Fibroblast of upper back skin (primary cell): ENCODE results near the gene GPLD1.

Experiments used
- DNase-seq: peaks from one replicate; pipeline ENCODE4 v3.0.0-alpha.2; 2013

The GPLD1 gene

DNA sequence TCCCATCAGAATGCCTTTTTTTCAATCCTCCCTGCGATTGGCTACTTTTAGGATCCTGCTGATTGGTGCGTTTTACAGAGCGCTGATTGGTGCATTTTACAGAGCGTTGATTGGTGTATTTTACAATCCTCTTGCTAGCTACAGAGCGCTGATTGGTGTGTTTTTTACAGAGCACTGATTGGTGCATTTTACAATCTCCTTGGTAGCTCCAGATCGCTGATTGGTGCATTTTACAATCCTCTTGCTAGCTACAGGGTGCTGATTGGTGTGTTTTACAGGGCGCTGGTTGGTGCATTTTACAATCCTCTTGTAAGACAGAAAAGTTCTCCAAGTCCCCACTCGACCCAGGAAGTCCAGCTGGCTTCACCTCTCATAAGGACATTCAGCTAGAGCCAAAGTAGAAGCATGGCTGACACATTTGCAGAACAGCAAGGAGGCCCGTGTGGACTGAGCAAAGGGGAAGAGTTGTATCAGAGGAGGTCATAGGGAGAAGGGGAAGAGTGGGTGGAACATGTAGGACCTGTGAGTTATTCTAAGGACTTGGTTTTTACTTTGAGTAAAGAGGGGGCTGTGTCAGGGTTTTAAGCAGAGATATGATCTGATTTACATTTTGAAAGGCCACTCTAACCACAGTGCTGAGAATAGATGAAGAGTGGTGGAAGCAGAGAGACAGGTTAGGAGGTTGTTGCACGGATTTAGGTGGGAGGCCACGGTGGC lies 8.0 kb upstream of the GPLD1 start:
- DNase-seq: no peak

DNA sequence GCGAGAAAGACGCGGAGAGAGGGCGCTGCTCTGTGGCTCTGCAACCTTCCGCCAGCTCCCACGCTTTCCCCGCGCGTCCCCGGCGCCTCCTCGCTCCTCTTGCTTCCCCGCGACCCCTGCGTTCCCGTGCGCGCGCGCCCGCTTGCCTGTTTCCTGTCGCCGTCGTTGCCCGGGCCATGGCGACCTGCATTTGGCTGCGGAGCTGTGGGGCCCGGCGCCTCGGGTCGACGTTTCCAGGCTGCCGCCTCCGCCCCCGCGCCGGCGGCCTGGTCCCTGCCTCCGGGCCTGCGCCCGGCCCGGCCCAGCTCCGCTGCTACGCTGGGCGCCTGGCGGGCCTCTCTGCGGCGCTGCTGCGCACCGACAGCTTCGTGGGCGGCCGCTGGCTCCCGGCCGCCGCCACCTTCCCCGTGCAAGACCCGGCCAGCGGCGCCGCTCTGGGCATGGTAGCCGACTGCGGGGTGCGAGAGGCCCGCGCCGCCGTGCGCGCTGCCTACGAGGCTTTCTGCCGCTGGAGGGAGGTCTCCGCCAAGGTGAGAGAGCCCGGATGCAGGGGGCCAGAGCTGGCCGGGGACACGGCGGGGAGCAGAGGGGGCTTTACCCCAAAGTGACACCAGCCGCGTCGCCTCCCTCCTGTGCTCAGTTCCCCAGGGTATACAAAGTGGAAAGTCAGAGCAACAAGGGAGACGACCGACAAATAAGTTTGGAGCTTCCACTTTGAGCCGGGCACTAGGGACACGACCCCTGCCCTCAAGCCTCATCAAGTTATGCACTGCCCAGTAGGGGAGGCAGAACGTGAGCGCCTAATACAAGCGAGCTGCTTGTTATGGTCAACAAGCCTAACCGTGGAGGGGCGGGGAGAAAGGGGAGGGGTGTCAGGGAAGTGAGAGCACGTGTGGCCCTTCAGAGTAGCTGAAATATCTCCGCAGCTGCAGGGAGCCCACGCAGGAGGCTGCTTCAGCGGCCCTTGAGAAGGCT lies 5.7 kb upstream of the GPLD1 start, which contains the start of gene ALDH5A1:
TSS of gene ALDH5A1 (plus strand) at position 149 of the 975 bp plus-strand sequence. CDS start at position 177, 28 bp downstream.
- peak; percentile 40 for DNase-seq

GRCh38 chr6:24493945-24494820 lies 4.8 kb upstream of the GPLD1 start:
- DNase-seq: no peak

- DNase-seq: peak; percentile 6
These were observed 3.1 kb upstream of the GPLD1 start for GRCh38 chr6:24492475-24492874.

DNA sequence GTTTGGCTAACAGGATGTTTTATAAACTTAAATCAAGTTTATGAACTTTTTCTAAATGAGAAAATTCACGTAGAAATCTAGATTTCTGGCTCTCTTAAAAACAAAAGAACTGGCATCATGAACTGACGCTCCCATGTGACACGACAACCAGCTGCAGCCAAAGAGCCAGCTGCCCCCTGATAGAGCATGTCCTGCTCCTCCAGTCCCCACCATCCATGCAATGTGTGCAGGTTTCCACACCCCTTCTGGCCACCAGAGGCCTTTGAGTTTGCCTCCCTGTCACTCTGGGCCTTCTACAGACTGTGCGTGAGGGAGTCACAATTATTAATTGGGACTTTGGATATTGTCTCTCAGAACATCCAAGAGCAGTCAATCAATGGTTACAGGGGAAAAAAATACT lies 1.6 kb upstream of the GPLD1 start:
- DNase-seq: no peak

DNA sequence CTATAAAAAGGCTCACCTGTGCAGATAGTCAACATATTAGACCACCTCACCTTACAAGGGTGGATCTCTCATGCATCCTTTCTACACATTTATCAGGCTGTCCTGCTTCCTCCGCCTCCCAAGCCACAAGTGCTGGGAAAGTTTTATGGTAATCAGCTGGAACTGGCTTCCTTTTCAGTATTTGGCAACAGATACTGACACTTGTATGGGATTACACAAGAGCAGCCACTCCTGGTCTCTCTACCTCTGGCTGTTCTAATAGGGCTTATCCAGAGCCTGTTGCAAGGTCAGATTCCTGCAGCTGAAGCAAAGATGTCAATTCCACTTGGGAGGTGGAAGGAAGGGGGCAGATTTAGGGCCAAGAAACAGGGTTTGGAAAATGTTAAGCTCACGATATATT lies 503 bp upstream of the GPLD1 start:
- peak; percentile 18 for DNase-seq

- DNase-seq: no peak
These were observed 3.3 kb downstream of the GPLD1 start for GRCh38 chr6:24486065-24486464.

DNA sequence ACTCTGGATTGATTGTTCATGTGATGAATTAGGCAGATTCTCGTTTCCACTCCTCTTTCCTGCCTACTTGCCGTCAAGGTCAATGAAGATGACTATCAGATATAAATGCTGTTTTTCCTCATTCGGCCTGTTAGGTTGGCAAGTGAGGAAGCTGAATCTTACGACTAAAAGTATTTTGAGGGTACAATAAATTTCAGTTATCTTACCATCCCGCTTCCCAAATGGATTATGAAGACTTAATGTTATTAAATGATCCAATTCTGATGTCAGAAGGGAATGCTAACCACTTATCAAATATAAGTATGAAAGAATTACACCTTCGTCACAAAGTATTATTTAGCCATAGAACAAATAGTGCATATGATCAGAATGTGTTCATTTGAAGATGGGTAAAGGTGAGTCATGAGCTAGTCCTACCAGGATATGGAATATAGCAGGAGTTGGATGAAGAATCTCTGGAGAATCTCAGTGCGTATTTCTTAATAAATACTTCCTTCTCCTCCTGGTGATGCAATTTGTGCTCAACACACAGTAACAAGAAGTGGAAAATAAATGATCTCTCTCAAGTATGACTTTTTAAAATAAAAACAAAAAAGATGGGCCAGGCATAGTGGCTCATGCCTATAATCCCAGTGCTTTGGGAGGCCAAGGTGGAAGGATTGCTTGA lies 4.6 kb downstream of the GPLD1 start:
- peak; percentile 45 for DNase-seq

GRCh38 chr6:24481449-24481848 lies 7.9 kb downstream of the GPLD1 start:
- DNase-seq: no peak

- DNase-seq: no peak
These were observed 8.7 kb downstream of the GPLD1 start for GRCh38 chr6:24480705-24481104.

DNA sequence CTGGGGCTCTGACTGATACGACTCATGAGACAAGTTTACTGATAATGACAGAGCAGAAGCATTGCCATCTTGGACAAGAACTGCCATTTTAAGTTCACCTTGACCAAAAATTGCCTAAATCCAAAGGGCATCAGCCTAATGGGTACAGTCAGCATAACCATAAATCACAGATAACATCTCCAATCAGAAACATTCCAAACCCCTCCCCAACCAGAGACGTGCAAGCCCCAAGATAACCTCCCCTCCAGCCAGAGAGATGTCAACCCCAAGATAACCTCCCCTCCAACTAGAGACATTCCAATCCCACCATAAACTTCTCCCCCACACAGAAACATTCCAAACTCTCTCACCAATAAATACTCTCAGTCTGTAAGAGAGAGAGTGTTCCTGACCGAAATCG lies 10.5 kb downstream of the GPLD1 start:
- DNase-seq: no peak

- DNase-seq: no peak
These were observed 12.3 kb downstream of the GPLD1 start for GRCh38 chr6:24477070-24477469.

DNA sequence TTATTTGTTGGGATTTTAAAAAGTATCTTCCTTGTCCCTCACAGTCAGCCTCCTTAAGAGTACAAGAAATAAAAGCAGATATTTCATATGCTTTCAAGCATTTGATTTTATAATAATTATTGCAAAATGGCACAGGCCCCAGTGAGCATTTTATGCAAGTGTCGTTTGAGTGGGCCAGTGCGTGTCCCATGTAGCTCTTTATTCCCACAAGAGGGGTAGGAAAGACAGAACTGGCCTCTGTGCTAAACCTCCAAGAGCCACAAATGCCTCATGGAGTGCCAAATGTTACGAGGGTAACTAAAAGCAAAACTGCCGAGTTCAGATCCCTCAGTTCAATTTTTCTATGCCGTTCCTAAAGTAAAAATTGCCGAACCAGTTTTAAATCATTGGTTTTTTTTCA lies 12.7 kb downstream of the GPLD1 start:
- DNase-seq: no peak

GRCh38 chr6:24472181-24472580 lies 17.2 kb downstream of the GPLD1 start:
- no peak for DNase-seq

DNA sequence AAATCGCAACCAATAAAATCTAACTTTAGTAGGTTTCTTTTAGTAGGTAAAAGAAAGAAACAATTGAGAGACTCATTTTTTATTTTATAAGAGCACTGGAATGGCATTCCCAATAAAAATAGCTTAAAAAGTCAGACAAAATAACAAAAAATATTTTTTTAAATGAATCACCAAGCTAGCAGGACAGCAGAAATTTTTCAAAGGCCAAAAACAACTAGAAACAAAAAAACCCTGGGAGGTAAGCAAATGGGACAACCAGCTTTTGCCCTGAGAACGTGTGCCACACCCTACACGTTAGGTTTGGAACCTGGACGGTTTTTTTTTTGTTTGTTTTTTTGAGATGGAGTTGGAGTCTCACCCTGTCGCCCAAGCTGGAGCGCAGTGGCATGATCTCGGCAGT lies 19.6 kb downstream of the GPLD1 start:
- no peak for DNase-seq

DNA sequence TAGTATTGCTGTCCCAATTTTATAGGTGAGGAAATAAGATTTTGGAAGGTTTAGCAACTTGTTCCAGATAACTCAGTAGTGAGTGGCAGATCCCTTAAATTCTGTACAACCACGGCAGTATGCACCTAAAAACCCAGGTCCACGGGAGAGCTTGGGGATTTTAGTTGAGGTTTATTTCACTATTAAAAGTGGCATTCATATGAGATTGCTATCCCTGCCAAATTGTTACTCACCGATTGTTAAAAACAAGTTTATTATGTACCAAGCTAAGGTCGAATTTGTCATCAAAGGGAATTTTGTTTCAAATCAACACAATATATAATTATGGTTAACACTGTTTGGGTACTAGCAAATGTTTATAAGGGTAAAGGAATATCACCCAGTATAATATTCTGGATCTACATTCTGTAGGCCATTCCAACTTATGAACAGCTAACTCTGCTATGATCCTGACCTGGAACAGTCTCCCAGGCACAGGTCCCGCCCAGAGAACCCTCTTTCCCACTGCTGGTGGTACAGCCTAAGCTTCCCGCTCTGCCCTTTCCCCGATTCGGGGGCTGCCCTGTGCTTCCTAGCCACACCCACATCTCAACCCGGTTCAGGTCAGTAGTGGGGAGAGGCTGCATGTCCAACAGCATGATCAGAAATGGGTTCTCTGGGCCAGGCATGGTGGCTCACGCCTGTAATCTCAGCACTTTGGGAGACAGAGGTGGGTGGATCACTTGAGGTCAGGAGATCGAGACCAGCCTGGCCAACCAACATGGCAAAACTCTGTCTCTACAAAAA lies 24.9 kb downstream of the GPLD1 start:
- DNase-seq: no peak

DNA sequence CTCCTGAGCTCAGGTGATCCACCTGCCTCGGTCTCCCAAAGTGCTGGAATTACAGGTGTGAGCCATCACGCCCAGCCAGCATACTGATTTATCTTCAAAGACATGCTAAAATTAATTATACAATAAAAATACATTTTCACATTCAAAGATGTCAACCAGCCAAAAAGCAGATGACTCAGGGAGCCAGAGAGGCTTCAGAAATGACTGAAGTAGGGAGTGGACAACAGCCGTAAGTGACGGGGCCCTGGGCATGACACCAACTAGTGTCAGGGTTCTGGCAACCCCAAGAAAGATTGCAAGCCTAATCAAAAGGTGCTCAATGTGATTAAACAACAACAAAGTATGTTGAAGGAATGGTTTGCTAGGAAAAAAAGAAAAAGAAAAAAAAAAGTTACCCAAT lies 28.4 kb downstream of the GPLD1 start:
- DNase-seq: no peak

DNA sequence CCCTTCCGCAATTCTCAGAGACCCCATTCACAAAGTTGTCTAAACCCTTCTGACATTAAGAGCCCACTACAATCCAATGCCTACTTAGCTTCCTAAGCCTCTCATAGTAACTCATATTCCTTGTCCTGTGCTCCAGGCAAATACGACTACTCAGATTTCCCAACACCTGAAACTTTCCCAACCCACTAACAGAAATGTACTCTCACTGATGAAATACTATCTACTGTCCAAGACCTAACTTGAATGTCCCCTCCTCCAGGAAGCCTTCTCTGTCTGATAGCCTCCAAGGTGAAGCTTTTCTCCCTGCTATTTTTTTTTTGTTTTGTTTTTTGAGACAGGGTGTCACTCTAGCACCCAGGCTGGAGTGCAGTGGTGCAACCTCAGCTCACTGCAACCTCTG lies 30.4 kb downstream of the GPLD1 start:
- DNase-seq: no peak

DNA sequence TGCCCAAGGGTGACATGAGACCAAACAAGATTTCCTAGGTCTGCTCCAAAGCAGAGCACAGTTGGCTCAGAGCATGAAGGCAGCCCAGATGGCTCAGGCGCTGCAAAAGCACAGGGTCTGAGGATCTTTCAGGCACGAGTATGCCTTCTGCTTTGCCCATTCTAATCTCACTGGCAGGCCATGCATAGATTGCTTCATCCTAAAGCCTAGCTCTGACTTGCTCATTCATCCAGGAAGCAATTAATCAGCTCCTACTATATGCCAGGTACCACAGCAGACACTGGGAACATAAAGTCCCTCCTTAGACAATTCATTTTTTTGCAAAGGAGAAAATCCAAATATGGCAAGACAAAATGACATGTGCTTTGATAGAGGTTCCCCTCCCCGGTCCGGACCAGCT lies 31.2 kb downstream of the GPLD1 start:
- no peak for DNase-seq

- DNase-seq: no peak
These were observed 34.3 kb downstream of the GPLD1 start for GRCh38 chr6:24455061-24455460.

GRCh38 chr6:24454452-24454851 lies 34.9 kb downstream of the GPLD1 start:
- no peak for DNase-seq

- no peak for DNase-seq
These were observed 35.5 kb downstream of the GPLD1 start for GRCh38 chr6:24453921-24454320.
